OCI-LY3 (cell line): ENCODE measurements around the gene GALNT10.

Source experiments
- EZH2phosphoT487 ChIP-seq: fragments of 200-600 bp; shearing (Covaris generic); IDR thresholded peaks from 2 replicates; pipeline ENCODE4 v1.6.1; 2018; ENCODE audit warnings: antibody characterized with exemption, mixed run types, low read depth
- TF ChIP-seq, protein P1 (sequence below): fragments of 200-600, 300-600 bp; sonication (generic); IDR thresholded peaks from 2 replicates; pipeline ENCODE4 v1.5.1; 2014; ENCODE audit warnings: antibody characterized with exemption, low read length, low read depth

DNA sequence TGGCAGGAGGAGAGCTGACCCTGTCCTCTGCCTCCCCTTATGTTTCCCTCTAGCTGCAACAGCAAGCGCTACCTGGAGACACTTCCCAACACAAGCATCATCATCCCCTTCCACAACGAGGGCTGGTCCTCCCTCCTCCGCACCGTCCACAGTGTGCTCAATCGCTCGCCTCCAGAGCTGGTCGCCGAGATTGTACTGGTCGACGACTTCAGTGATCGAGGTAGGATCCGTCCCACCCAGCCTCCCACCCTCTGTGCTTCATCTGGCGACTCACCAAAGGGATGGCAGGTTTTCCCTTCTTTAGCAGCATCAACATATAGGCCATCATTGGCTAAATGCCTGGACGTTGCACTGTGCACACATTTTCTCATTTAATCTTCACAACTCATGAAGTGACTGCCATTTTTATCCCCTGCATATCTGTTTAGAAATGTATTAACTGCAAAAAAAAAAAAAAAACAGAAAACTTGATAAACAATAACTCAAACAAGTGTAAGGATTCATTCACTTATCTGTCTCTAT lies 139.0 kb downstream of the GALNT10 start:
- TF ChIP-seq, protein P1, sequence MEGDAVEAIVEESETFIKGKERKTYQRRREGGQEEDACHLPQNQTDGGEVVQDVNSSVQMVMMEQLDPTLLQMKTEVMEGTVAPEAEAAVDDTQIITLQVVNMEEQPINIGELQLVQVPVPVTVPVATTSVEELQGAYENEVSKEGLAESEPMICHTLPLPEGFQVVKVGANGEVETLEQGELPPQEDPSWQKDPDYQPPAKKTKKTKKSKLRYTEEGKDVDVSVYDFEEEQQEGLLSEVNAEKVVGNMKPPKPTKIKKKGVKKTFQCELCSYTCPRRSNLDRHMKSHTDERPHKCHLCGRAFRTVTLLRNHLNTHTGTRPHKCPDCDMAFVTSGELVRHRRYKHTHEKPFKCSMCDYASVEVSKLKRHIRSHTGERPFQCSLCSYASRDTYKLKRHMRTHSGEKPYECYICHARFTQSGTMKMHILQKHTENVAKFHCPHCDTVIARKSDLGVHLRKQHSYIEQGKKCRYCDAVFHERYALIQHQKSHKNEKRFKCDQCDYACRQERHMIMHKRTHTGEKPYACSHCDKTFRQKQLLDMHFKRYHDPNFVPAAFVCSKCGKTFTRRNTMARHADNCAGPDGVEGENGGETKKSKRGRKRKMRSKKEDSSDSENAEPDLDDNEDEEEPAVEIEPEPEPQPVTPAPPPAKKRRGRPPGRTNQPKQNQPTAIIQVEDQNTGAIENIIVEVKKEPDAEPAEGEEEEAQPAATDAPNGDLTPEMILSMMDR: no peak
- TF ChIP-seq EZH2phosphoT487: no peak
